GM18909 (cell line): ENCODE measurements around the gene COL9A2.

Experiments
- ATAC-seq: cut with Tn5 transposase; IDR thresholded peaks from one replicate; pipeline ENCODE4 v1.9.1; 2021; ENCODE audit warnings: mild to moderate bottlenecking; ENCODE audit not compliant: unreplicated experiment, poor library complexity

The COL9A2 gene

GRCh38 chr1:40305451-40305850 lies 11.6 kb downstream of the COL9A2 start:
- no peak for ATAC-seq

DNA sequence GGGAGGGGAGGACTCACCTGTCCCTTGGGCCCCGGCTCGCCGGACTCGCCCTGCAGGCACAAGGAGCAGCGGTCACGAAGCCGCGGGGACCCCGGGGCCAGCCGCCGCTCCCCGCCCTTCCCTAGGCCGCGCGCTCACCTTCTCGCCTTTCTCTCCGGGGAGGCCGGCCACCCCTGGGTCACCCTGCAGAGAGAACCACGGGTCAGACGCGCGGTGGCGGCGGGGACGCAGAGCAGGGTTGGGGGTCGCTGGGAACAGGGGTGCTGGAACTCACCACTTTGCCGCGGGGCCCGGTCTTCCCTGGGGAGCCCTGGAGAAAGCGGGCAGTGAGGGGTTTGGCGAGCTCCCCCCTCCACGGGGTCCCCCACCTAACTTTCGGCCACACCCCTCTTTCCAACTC lies 13.3 kb downstream of the COL9A2 start:
- no peak for ATAC-seq

DNA sequence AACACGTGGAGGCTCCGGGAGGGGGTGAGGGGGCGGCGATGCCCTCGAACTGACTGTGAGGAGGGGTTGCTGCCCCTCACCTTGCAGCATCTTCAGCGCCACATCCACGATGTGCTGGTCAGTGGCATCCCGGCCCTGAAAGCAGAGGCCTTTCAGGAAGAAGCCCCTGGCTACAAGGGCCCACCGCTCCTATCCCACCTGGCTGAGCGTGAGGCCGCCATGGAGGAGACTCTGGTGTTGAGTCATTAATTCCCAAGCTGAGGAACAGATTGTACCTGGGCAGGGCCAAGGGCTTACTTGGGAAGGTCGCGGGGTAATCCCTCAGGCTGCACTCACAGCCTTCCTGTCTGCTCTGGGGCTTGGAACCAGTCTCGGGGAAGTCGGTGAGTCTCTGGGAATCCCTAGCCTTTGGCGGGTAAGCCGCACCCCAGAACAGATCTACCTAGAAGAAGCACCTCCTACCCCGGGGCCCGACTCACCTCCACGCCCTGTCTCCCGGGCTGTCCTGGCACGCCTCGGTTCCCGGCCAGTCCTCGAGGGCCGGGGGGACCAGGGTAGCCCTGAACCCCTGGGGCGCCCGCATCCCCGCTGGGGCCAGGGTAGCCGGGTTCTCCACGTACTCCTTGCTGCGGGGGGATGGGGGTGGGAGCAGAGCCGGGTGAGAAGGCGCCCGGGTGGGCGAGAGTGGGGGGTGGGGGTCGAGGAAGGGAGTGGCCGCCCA lies 13.9 kb downstream of the COL9A2 start:
- no peak for ATAC-seq

DNA sequence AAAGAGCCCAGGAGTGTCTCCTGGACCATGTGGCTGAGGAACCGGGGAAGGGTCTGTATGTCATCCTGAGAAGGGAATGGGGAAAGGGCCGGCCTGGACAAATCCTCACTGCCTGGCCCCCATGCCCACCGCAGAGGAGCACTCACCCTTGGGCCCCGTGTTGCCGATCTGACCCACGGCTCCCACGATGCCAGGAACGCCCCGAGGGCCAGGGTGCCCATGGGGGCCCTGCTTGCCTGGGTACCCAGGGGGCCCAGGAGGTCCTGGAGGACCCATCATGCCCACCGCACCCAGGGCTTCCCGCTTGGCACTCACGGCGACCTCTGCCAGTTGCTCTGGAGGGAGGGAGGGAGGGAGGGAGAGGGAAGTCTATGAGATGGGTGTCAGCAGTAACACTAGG lies 14.6 kb downstream of the COL9A2 start:
- ATAC-seq: no peak

DNA sequence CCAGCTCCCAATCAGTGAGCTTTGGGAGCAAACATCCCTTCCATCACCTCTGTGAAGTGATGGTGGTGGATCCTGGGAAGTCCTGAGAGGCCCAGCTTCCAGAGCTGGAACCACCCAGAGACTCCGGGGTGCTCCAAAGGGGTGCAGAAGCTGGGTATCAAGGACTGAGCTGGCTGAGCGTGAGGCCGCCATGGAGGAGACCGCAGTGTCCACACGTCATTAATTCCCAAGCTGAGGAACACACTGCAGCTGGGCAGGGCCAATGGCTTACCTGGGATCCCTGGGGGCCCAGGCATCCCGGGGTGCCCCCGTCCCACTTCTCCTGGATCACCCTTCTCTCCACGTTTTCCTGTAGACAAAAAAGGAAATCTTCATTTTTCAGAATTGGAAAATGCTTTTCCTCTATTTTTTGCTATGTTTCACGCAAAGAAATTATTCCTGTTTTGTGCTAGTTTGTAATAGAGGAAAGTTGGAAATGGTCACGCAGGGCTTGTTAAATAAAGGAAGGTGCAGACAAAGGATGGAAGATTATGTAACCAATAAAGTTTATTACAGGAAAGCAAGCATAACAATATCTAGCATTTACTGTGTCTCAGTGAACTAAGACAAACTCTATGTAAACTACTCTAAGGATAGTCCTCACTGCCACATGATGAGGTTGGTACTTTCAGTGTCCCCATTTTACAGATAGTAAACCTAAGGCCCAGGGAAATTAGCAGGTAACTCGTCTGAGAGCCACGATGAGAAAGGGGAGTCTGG lies 15.4 kb downstream of the COL9A2 start:
- ATAC-seq: no peak

DNA sequence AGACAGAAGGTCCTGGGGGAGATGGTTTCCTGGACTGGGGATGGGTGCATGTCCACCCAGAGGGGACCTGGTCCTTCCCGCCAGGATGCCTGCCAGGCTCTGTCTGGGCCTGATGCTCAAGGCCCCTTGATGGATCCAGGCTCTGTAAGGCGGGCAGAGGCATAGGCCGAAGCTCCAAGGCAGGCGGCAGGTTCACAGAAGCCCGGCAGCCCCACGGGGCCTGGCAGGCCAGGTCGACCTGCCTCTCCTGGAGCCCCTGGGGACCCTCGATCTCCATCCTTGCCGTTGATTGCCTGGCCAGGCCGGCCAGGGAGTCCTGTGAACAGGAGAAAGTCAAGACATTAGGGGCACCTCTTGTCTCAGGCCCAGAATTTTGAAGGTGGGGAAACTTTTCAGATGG lies 16.0 kb downstream of the COL9A2 start:
- no peak for ATAC-seq

- no peak for ATAC-seq
Observed at GRCh38 chr1:40300651-40301050, 16.4 kb downstream of the COL9A2 start.

- no peak for ATAC-seq
Observed at GRCh38 chr1:40300249-40300567, 16.9 kb downstream of the COL9A2 start.

DNA sequence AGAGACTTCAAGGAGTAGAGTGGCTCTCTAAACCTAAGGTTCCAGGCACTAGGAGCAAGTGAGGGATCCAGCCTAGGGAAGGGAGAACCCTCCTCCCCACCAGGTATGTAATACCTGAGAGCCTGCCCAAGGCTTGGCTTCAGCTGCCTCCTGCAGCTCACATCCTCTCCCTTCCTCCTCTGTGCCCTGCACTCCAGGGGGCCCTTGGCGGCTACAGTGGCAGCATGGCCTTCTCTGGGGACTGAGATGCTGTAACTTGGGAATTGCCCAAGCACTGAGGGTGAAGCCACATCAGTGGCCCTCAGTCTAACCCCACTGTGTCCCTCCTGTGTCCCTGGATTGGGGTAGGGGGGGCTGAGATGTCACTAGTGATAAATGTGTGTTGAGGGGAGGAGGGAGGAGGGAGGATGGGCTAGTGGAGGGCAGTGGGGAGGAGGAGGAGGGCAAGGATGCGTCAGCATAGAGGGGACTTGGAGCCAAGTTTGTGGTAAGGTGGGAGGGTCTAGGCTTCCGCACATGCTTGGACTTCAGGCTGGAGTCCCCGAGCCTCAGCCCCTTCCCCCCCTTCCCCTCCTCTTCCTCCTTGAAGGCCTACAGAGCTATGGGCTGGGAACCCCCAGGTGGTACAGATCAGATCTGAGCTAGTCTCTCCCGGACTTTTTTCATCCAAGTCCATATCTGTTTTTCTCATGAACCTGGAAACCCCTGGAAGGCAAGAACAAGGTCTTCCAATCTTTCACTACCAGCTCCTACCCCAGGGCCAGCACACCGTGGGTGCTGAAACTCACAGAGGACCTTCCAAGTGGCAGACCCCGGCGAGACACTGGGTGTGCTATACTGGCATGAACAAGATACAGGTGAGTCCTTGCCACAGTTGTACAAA lies 17.5 kb downstream of the COL9A2 start:
- ATAC-seq: no peak

GRCh38 chr1:40291293-40291692 lies 25.8 kb downstream of the COL9A2 start:
- ATAC-seq: no peak

DNA sequence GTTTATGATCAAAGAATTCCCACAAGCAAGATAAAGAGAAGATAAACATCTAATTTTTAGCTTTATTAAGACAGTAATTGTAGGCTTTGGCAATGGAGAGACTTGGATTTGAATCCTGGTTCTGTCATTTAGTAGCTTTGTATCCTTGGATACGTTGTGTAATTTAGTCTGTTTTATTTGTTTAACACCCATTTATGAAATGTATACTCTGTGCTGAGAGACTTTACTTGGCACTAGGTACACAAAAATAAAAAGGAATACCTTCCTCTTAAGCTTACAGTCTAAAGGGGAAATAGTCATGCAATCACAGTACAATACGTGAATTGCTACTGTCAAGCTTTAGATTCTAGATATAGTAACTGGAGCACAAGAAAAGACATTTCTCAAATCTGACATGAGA lies 35.2 kb downstream of the COL9A2 start:
- no peak for ATAC-seq

DNA sequence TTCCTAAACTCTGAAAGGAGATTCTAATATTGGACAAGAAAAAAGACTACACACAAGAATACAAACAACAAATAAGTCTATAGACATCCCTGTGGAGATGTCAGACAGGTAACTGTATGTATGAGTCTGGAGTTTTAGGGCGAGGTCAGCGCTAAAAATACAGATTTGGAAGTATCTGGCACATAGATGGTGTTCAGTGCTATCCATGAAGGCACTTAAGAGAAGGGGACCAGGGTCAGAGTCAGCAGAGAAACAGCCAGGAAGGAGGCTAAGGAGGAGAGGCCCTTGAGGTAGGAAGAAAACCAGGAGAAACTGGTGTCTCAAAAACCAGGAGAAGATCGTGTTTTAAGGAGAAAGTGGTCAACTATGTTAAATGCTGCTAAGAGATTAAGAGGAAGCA lies 41.0 kb downstream of the COL9A2 start:
- no peak for ATAC-seq

DNA sequence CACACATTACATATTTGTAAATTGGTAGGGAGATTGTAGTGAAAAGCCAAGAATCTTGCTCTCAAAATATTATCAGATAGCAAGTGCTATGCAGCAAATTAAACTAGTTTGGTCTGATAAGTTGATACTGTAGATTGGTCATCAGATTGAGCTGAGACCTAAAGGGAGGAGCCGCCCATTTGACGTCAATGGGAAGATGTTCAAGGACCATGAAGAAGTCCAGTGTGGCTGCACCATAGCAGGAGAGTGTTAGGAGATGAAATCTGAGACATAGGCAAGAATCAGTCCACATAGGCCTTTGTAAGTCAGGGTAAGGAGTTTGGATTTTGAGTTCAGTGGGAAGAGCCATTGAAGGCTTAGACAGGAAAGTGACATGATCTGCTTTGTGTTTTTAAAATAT lies 42.8 kb downstream of the COL9A2 start:
- no peak for ATAC-seq

DNA sequence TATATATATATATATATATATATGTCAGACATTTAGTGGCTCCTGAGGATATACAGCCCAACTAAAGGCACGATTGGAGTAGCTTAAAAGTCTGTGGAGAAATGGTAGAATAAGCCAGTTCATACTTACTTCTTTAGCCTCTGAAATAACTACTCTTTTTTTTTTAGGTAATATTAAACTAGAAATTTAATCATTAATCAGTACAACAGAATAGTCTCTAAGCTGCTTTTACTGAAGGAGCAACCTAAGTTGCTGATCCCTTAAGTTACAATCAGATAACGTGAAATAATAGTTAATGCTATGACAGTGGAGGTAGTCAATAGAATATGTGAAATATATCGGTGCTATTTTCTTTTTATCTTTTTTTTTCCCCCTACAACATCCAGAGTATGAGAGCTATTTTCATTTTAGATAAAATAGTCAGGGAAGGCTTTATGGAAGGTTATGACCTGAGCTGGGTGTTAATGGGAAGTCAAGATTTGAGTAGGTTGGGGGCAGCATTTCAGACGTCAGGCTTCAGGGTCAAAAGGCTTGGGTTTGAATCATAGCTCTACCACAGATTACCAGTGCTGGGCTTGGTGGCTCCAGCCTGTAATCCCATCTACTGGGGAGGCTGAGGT lies 43.4 kb downstream of the COL9A2 start:
- no peak for ATAC-seq

GRCh38 chr1:40272653-40273213 lies 44.4 kb downstream of the COL9A2 start:
- no peak for ATAC-seq

DNA sequence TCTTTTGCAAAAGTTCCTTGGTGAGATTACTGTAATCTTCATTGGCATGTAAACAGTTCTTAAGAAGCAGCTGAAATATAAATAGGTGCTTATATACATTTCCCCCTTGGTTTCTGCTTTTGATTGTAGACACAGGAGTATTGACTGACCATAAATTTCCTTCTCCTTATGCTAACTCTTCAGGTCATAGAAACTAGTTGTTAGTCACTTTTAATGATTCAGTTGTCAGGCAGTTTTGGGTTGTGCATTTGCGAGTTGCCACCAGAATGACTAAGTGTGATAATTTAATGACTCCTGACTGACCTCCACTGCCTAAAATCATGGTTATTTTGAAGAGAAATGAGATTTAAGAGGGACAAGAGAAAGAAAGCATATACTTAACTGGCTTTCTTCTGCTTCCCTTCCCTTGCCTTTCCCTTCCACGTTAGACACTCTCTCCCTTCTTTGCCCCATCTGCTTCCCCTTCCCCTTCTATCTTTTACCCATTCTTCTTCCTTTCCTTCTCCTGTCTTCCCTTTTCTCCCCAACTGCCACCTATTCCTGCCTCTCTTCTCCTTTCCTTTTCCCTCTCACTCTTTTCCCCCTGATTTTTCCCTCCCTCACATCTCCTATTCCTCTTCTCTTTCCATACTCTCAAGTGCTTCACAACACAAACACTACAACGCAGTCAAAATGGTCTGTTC lies 46.8 kb downstream of the COL9A2 start:
- ATAC-seq: no peak

DNA sequence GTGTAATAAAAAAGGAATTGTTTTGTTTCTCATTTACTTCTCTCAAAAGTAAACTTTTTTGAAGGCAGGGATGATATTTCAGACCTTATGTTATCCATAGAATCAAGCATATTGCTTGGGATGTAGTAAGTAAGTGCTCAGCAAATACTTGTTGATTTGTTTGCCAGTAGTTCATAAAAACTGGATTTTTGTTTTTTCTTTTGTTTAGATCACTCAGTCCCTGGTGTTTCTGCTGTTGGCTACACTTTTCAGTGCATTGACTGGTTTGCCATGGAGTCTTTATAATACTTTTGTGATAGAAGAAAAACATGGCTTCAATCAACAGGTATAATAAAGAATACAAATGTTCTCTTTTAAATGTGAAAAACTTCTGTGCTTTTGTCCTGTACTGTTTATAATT lies 48.9 kb downstream of the COL9A2 start:
- no peak for ATAC-seq

GRCh38 chr1:40267767-40268187 lies 49.3 kb downstream of the COL9A2 start:
- ATAC-seq: no peak

DNA sequence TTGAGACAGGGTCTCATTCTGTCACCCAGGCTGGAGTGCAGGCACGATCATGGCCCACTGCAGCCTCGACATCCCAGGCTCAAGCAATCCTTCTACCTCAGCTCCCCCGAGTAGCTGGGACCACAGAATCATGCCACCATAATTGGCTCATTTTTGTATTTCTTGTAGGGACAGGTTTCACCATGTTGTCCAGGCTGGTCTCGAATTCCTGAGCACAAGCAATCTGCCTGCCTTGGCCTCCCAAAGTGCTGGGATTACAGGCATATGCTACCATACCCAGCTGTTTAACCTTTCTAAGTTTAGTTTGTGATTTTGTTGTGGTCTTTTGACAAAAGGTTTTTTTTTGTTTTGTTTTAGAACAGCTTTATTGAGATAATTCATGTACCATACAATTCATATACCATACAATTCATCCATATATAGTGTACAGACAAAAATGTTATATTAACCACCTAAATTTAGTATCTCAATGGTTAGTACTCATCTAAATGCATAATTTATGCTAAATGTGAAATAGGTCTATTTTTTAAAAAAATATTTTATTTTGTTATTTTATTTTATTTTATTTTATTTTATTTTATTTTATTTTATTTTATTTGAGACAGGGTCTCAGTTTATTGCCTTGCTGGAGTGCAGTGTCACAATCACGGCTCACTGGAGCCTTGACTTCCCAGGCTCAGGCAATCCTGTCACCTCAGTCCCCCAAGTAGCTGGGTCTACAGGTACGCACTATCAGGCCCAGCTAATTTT lies 50.1 kb downstream of the COL9A2 start:
- no peak for ATAC-seq
